H1 (cell line): Measurements from ENCODE around the gene GNG11. TPM values are rescaled to one million over a fixed set of nuclear protein-coding genes. Genes with fewer than 3 reads are reported as not detected.

Source experiments
- CTCF ChIA-PET: fragments of 300-600 bp; sonication (Branson Sonifier 250); formaldehyde crosslinking; loops from one replicate; lab custom pipeline; 2021; ENCODE audit not compliant: partially characterized antibody; lab: Charles Lee
- POLR2A ChIA-PET: fragments of 300-600 bp; sonication (Branson Sonifier 250); formaldehyde crosslinking; loops from one replicate; lab custom pipeline; 2021; ENCODE audit warnings: inconsistent platforms; ENCODE audit not compliant: partially characterized antibody; lab: Charles Lee
- DNase-seq, 2 experiments: peaks; one replicate each; pipeline versions ENCODE4 v3.0.0 to v3.0.0-alpha.2; 2010 to 2022; ENCODE audit warnings: low spot score in 2 of 2, low read depth in 1 of 2, mixed read lengths in 1 of 2
- FAIRE-seq: peaks from 2 replicates; lab custom pipeline; 2011; peaks lifted over from hg19 to GRCh38; lab: Jason Lieb, UNC
- H2AFZ ChIP-seq: 2 replicates; pipeline ENCODE4 v1.8.1; 2012; ENCODE audit warnings: low read length, inconsistent platforms
- H2AK5ac ChIP-seq: 2 replicates; pipeline ENCODE4 v1.6.1; 2013; ENCODE audit warnings: low read depth, low read length
- H2BK120ac ChIP-seq: replicated peaks from 2 replicates; pipeline ENCODE3; 2013; ENCODE audit warnings: low read depth, low read length, inconsistent platforms
- H2BK12ac ChIP-seq: 2 replicates; pipeline ENCODE4 v1.6.1; 2013; ENCODE audit warnings: low read depth, low read length
- H2BK15ac ChIP-seq: 2 replicates; pipeline ENCODE4 v1.6.1; 2013; ENCODE audit warnings: low read length
- H2BK20ac ChIP-seq: 2 replicates; pipeline ENCODE4 v1.6.1; 2013; ENCODE audit warnings: low read length
- H2BK5ac ChIP-seq: 2 replicates; pipeline ENCODE4 v1.6.1; 2013; ENCODE audit warnings: low read depth, low read length
- H3K14ac ChIP-seq: 2 replicates; pipeline ENCODE4 v1.6.1; 2013; ENCODE audit warnings: inconsistent platforms; ENCODE audit not compliant: insufficient read length
- H3K18ac ChIP-seq: 2 replicates; pipeline ENCODE4 v1.6.1; 2013; ENCODE audit warnings: low read length; ENCODE audit errors: extremely low read depth
- H3K23ac ChIP-seq: 2 replicates; pipeline ENCODE4 v1.6.1; 2013; ENCODE audit warnings: inconsistent platforms; ENCODE audit not compliant: insufficient read length
- H3K23me2 ChIP-seq: 2 replicates; pipeline ENCODE4 v1.6.1; 2013; ENCODE audit warnings: low read depth, low read length
- H3K27ac ChIP-seq: 2 replicates; pipeline ENCODE4 v1.6.1; 2011; ENCODE audit warnings: low read depth, low read length, inconsistent platforms
- H3K27me3 ChIP-seq, 4 experiments: replicated peaks in 1 of 4; 1 replicate in 1 of 4; 2 replicates in 3 of 4; pipeline versions ENCODE4 v1.6.1 to v1.8.1; 2011 to 2013; ENCODE audit warnings: low read length in 3 of 4, mild to moderate bottlenecking in 3 of 4, inconsistent platforms in 2 of 4, mixed read lengths in 2 of 4, moderate library complexity in 1 of 4; ENCODE audit not compliant: control insufficient read depth in 3 of 4, insufficient read depth in 3 of 4; ENCODE audit errors: extremely low read depth in 1 of 4
- H3K36me3 ChIP-seq, 4 experiments: 2 replicates each; pipeline versions ENCODE4 v1.6.1 to v1.8.1; 2011 to 2013; ENCODE audit warnings: mild to moderate bottlenecking in 4 of 4, low read length in 3 of 4, moderate library complexity in 2 of 4, control low read depth in 1 of 4, inconsistent platforms in 1 of 4; ENCODE audit not compliant: insufficient read depth in 4 of 4, control insufficient read depth in 2 of 4
- H3K4ac ChIP-seq: replicated peaks from 2 replicates; pipeline ENCODE3; 2013; ENCODE audit warnings: low read length, low read depth, mixed read lengths, inconsistent platforms; ENCODE audit not compliant: insufficient read length
- H3K4me1 ChIP-seq, 4 experiments: replicated peaks in 1 of 4; 1 replicate in 1 of 4; 2 replicates in 3 of 4; pipeline versions ENCODE4 v1.6.1 to v1.8.1; 2011 to 2013; ENCODE audit warnings: low read length in 3 of 4, inconsistent platforms in 2 of 4, mixed read lengths in 1 of 4; ENCODE audit not compliant: insufficient read depth in 4 of 4, control insufficient read depth in 3 of 4
- H3K4me2 ChIP-seq, 2 experiments: 2 replicates each; pipeline versions ENCODE4 v1.6.1 to v1.8.1; 2011 to 2013; ENCODE audit warnings: low read depth in 2 of 2, low read length in 2 of 2, control low read depth in 1 of 2, inconsistent platforms in 1 of 2, mild to moderate bottlenecking in 1 of 2; ENCODE audit not compliant: insufficient read depth in 1 of 2
- H3K4me3 ChIP-seq, 4 experiments: fragments of 200-600, 300-600 bp in 1 of 4; sonication (generic), shearing (Covaris generic), sonication (Bioruptor Twin) in 1 of 4; 2 replicates each; pipeline versions ENCODE4 v1.5.1 to v1.8.1; 2011 to 2016; ENCODE audit warnings: low read length in 4 of 4, low read depth in 3 of 4, control low read depth in 2 of 4, inconsistent platforms in 2 of 4, mild to moderate bottlenecking in 2 of 4, mixed read lengths in 1 of 4, moderate library complexity in 1 of 4; ENCODE audit not compliant: insufficient read depth in 2 of 4; ENCODE audit errors: extremely low read depth in 1 of 4
- H3K56ac ChIP-seq: replicated peaks from 2 replicates; pipeline ENCODE3; 2013; ENCODE audit warnings: low read depth, mild to moderate bottlenecking, mixed read lengths, low read length, inconsistent platforms; ENCODE audit not compliant: insufficient read length
- H3K79me1 ChIP-seq: 2 replicates; pipeline ENCODE4 v1.6.1; 2013; ENCODE audit warnings: low read depth, low read length, control low read depth
- H3K79me2 ChIP-seq, 2 experiments: 2 replicates each; pipeline versions ENCODE4 v1.6.1 to v1.8.1; 2012 to 2013; ENCODE audit warnings: low read length in 2 of 2, mild to moderate bottlenecking in 2 of 2, inconsistent platforms in 1 of 2; ENCODE audit not compliant: insufficient read depth in 2 of 2, control insufficient read depth in 1 of 2
- H3K9ac ChIP-seq, 4 experiments: replicated peaks in 1 of 4; 1 replicate in 1 of 4; 2 replicates in 3 of 4; pipeline versions ENCODE4 v1.6.1 to v1.8.1; 2011 to 2013; ENCODE audit warnings: low read depth in 3 of 4, low read length in 3 of 4, control low read depth in 2 of 4, mild to moderate bottlenecking in 2 of 4, moderate library complexity in 2 of 4, inconsistent platforms in 1 of 4; ENCODE audit errors: extremely low read depth in 1 of 4
- H3K9me3 ChIP-seq, 2 experiments: 2 replicates each; pipeline versions ENCODE4 v1.6.1 to v1.8.1; 2012 to 2013; ENCODE audit warnings: mild to moderate bottlenecking in 2 of 2, moderate library complexity in 2 of 2, control low read depth in 1 of 2, inconsistent platforms in 1 of 2, low read depth in 1 of 2, low read length in 1 of 2, mixed read lengths in 1 of 2; ENCODE audit not compliant: insufficient read depth in 2 of 2
- H4K20me1 ChIP-seq, 2 experiments: replicated peaks in 1 of 2; 2 replicates each; pipeline versions ENCODE3 to v1.8.1; 2011 to 2013; ENCODE audit warnings: inconsistent platforms in 2 of 2, low read length in 2 of 2, mild to moderate bottlenecking in 1 of 2; ENCODE audit not compliant: insufficient read depth in 2 of 2, control insufficient read depth in 1 of 2
- H4K5ac ChIP-seq: 2 replicates; pipeline ENCODE4 v1.6.1; 2013; ENCODE audit warnings: low read length, low read depth, mixed read lengths, inconsistent platforms; ENCODE audit not compliant: insufficient read length
- H4K8ac ChIP-seq: 2 replicates; pipeline ENCODE4 v1.8.0; 2013; ENCODE audit warnings: mild to moderate bottlenecking, moderate library complexity, low read length, inconsistent platforms; ENCODE audit not compliant: insufficient read depth; ENCODE audit errors: extremely low read depth
- H4K91ac ChIP-seq: replicated peaks from 2 replicates; pipeline ENCODE3; 2013; ENCODE audit warnings: low read length, mixed read lengths, inconsistent platforms; ENCODE audit not compliant: insufficient read length
- BACH1 ChIP-seq: IDR thresholded peaks from 2 replicates; pipeline ENCODE4 v1.6.1; 2012; ENCODE audit warnings: low read length, improper control_type of control experiment
- HDAC6 ChIP-seq: IDR thresholded peaks from one replicate; pipeline ENCODE4 v1.7.1; 2012; ENCODE audit warnings: low read depth, mild to moderate bottlenecking, inconsistent platforms, low read length, moderate library complexity
- JUND ChIP-seq: IDR thresholded peaks from 2 replicates; pipeline ENCODE4 v1.6.1; 2011; ENCODE audit warnings: mild to moderate bottlenecking, improper control_type of control experiment, low read length
- RAD21 ChIP-seq, 2 experiments: IDR thresholded peaks in 1 of 2; conservative IDR thresholded peaks in 1 of 2; 2 replicates each; pipeline ENCODE4 v1.6.1; 2011; ENCODE audit warnings: low read depth in 2 of 2, low read length in 2 of 2, improper control_type of control experiment in 1 of 2, inconsistent platforms in 1 of 2, mild to moderate bottlenecking in 1 of 2, moderate library complexity in 1 of 2
- YY1 ChIP-seq: IDR thresholded peaks from 2 replicates; pipeline ENCODE4 v1.6.1; 2011; ENCODE audit warnings: low read depth, mild to moderate bottlenecking, low read length
- WGBS, 2 experiments: shearing (Covaris generic) in 1 of 2; methylation state at CpG; one replicate each; pipeline versions ENCODE4 v1.1.6 to v1.1.7; 2013 to 2015; ENCODE audit warnings: low lambda C conversion rate in 2 of 2, mixed read lengths in 2 of 2, inconsistent platforms in 1 of 2, low coverage in 1 of 2, missing lambda C conversion rate in 1 of 2; ENCODE audit not compliant: insufficient replicate concordance in 2 of 2, insufficient coverage in 1 of 2, insufficient read length in 1 of 2; ENCODE audit errors: extremely low coverage in 1 of 2, missing lambda C conversion rate in 1 of 2; 5-methylcytosine and 5-hydroxymethylcytosine counted together
- polyA plus RNA-seq, 7 experiments: library from polyadenylated mRNA; depleted of rRNA in 3 of 7; stranded (reverse) in 5 of 7; unstranded in 2 of 7; fragments of >200 nt in 5 of 7; fragments of 200-250 nt in 2 of 7; gene quantifications; 1 replicate in 5 of 7; 2 replicates in 1 of 7; 4 replicates in 1 of 7; pipeline versions ENCODE4 v1.2.1 to v1.2.3, GENCODE V29; 2011 to 2013; ENCODE audit warnings: missing spikeins in 2 of 7, mixed read lengths in 2 of 7
- total RNA-seq: library from RNA; stranded (reverse); fragmentation: NEBNext Ultra II Directional; extraction: Animal tissue kit (Norgen Biotek cat#: 25700); gene quantifications from 2 replicates; pipeline ENCODE4 v1.2.1, GENCODE V29; 2021

The GNG11 gene
- total and polyA plus RNA-seq, 2 of the 8 experiments (the other 6 are each of a cell fraction or from before 2014, with no cell fraction given): 0.38 to 1.3 TPM

GRCh38 chr7:93958651-93959050 lies 37.1 kb downstream of the GNG11 start:
- Histone ChIP-seq H2AK5ac (no peak overlapping the region), H2BK15ac (no peak overlapping the region), H2BK12ac (no peak overlapping the region), H3K4me3 (no peak overlapping the region), H3K4me1 (no peaks in the 10 kb centered on the region), H4K20me1 (no peaks in the 10 kb centered on the region), H2BK5ac (no peak overlapping the region), H3K27me3 (no peaks in the 10 kb centered on the region), H3K36me3 (no peaks in the 10 kb centered on the region), H4K8ac (no peak overlapping the region), H3K4ac (no peak overlapping the region), H4K91ac (no peak overlapping the region), H2AFZ (no peak overlapping the region), H3K79me1 (no peaks in the 10 kb centered on the region), H2BK20ac (no peak overlapping the region), H3K14ac (no peak overlapping the region), H3K79me2 (no peaks in the 10 kb centered on the region), H3K23me2 (no peaks in the 10 kb centered on the region), H3K23ac (no peak overlapping the region), H3K18ac (no peak overlapping the region), H3K4me2 (no peak overlapping the region), H3K56ac (peak overlapping the region; percentile 82), H2BK120ac (no peak overlapping the region), H3K9me3 (no peaks in the 10 kb centered on the region), H3K27ac (no peak overlapping the region), H3K9ac (no peak overlapping the region), H4K5ac (no peak overlapping the region)
- no peak for FAIRE-seq
- CTCF ChIA-PET: interaction anchor here (1.6 kb wide), 1 partner anchor 156 kb away, joined by 4 read pairs; no protein-coding TSS in a partner anchor
- WGBS, 2 experiments: 80% methylated on average over 3 of the region's 3 CpGs; no CpG with 5 or more reads in 1 of the 2 experiments
- POLR2A ChIA-PET: no interaction called here
- DNase-seq: no peak
- TF ChIP-seq HDAC6 (no peak), BACH1 (no peak), RAD21 (IDR thresholded peaks at IDR 0.05 in 1 of 2, conservative IDR thresholded peaks at IDR 0.05 in 1 of 2; ENCODE audit: low read depth in 2 of 2, low read length in 2 of 2) (no peak), YY1 (no peak), JUND (no peak)
